ENCODE data around the gene FAM83C.
A peak's percentile ranks its signal among the peaks of the same experiment; 100 is the strongest.

DNA sequence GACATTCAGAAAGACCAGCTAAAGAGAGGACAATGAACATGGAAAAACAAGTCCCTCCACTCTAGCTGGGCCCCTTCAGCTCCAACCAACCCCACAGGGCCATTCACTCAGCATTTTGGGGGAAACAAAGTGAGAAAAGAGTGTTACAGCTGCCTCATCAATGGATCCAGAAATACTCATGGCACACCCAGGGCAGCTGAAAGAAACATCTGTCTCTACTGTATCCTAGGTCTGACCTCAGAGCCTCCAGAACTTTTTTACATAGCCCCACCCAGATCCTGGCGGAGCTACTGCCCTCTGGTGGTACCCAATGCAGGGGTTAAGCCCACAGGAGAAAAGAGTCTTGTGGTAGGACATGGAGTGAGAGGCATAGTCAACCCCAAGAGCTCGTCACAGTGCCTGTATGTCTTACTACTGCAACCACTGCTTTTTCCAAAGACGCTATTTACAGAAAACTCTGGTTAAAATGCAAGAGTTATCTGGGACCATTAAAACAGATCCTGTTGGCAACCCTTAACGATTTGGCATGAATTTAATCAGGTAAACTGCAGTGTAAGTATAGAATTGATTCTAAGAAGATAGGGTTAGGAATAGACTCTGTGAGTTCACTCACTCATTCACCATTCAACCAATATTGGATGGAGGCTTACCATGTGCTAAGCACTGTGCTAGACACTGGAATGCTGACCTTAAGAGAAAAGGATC is 37.4 kb upstream of the FAM83C start:
- TF ChIP-seq CREB1 (IDR thresholded peaks at IDR 0.05; ENCODE audit: low read depth) = no peak
- TF ChIP-seq FOXM1 (IDR thresholded peaks at IDR 0.05; ENCODE audit: borderline replicate concordance, low read depth) = no peak
- peak; percentile 66 for TF ChIP-seq RAD21 (IDR thresholded peaks at IDR 0.05; ENCODE audit: low read depth)
- TF ChIP-seq, protein P1, sequence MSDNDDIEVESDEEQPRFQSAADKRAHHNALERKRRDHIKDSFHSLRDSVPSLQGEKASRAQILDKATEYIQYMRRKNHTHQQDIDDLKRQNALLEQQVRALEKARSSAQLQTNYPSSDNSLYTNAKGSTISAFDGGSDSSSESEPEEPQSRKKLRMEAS (IDR thresholded peaks at IDR 0.05) = no peak
- TF ChIP-seq, protein P2, sequence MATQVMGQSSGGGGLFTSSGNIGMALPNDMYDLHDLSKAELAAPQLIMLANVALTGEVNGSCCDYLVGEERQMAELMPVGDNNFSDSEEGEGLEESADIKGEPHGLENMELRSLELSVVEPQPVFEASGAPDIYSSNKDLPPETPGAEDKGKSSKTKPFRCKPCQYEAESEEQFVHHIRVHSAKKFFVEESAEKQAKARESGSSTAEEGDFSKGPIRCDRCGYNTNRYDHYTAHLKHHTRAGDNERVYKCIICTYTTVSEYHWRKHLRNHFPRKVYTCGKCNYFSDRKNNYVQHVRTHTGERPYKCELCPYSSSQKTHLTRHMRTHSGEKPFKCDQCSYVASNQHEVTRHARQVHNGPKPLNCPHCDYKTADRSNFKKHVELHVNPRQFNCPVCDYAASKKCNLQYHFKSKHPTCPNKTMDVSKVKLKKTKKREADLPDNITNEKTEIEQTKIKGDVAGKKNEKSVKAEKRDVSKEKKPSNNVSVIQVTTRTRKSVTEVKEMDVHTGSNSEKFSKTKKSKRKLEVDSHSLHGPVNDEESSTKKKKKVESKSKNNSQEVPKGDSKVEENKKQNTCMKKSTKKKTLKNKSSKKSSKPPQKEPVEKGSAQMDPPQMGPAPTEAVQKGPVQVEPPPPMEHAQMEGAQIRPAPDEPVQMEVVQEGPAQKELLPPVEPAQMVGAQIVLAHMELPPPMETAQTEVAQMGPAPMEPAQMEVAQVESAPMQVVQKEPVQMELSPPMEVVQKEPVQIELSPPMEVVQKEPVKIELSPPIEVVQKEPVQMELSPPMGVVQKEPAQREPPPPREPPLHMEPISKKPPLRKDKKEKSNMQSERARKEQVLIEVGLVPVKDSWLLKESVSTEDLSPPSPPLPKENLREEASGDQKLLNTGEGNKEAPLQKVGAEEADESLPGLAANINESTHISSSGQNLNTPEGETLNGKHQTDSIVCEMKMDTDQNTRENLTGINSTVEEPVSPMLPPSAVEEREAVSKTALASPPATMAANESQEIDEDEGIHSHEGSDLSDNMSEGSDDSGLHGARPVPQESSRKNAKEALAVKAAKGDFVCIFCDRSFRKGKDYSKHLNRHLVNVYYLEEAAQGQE (IDR thresholded peaks at IDR 0.05; ENCODE audit: low read depth) = no peak
- no peak for TF ChIP-seq NFIC (IDR thresholded peaks at IDR 0.05)
- TF ChIP-seq, protein P3, sequence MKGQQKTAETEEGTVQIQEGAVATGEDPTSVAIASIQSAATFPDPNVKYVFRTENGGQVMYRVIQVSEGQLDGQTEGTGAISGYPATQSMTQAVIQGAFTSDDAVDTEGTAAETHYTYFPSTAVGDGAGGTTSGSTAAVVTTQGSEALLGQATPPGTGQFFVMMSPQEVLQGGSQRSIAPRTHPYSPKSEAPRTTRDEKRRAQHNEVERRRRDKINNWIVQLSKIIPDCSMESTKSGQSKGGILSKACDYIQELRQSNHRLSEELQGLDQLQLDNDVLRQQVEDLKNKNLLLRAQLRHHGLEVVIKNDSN (IDR thresholded peaks at IDR 0.05) = no peak
- TF ChIP-seq CEBPB (IDR thresholded peaks at IDR 0.05) = no peak
- no peak for TF ChIP-seq TEAD4 (IDR thresholded peaks at IDR 0.05)
- TF ChIP-seq EGR1 (IDR thresholded peaks at IDR 0.05) = no peak
- TF ChIP-seq TAF1 (IDR thresholded peaks at IDR 0.05; ENCODE audit: low read depth) = no peak
- no peak for TF ChIP-seq EP300 (IDR thresholded peaks at IDR 0.05; ENCODE audit: borderline replicate concordance)
- no peak for TF ChIP-seq YY1 (IDR thresholded peaks at IDR 0.05; ENCODE audit: low read depth)
- TF ChIP-seq TCF12 (IDR thresholded peaks at IDR 0.05; ENCODE audit: low read depth) = no peak
